CD4-positive, alpha-beta T cell (primary cell): ENCODE results near the gene NAA15. TPM values are rescaled to one million over a fixed set of nuclear protein-coding genes. Genes with fewer than 3 reads are reported as not detected.

Source experiments
- ATAC-seq: fragments of 200-7000 bp; cut with Tn5 transposase; one replicate; pipeline ENCODE4 v1.10.0; 2022; ENCODE audit warnings: mild to moderate bottlenecking; ENCODE audit not compliant: poor library complexity
- CTCF ChIA-PET: fragments of 350-600 bp; sonication (Branson Sonifier 250); formaldehyde crosslinking; loops from one replicate; lab custom pipeline; 2021; ENCODE audit warnings: antibody characterized with exemption, inconsistent platforms; lab: Charles Lee
- POLR2A ChIA-PET: fragments of 350-600 bp; sonication (Branson Sonifier 250); formaldehyde crosslinking; loops from one replicate; lab custom pipeline; 2021; ENCODE audit warnings: antibody characterized with exemption, inconsistent platforms; lab: Charles Lee
- DNase-seq, 14 experiments: peaks; one replicate each; pipeline ENCODE4 v3.0.0-alpha.2; 2013 to 2020; ENCODE audit warnings: mixed read lengths in 2 of 14
- H3K27ac ChIP-seq, 2 donors: one replicate each; pipeline versions ENCODE4 v1.5.1 to v1.7.0; 2013; ENCODE audit warnings: low read length in 2 of 2, low read depth in 1 of 2, mild to moderate bottlenecking in 1 of 2
- H3K27me3 ChIP-seq, 2 experiments: 1 replicate in 1 of 2; 2 replicates in 1 of 2; pipeline versions ENCODE4 v1.6.1 to v1.7.0; 2013; ENCODE audit warnings: low read length in 2 of 2, control low read depth in 1 of 2, mild to moderate bottlenecking in 1 of 2, moderate library complexity in 1 of 2; ENCODE audit not compliant: insufficient read depth in 2 of 2, control insufficient read depth in 1 of 2
- H3K36me3 ChIP-seq: one replicate; pipeline ENCODE4 v1.6.1; 2013; ENCODE audit warnings: low read length, control low read depth; ENCODE audit not compliant: insufficient read depth
- H3K4me1 ChIP-seq: one replicate; pipeline ENCODE4 v1.6.1; 2013; ENCODE audit warnings: low read length, control low read depth; ENCODE audit not compliant: insufficient read depth
- H3K4me3 ChIP-seq: one replicate; pipeline ENCODE4 v1.5.1; 2013; ENCODE audit warnings: mild to moderate bottlenecking, low read length, moderate library complexity
- H3K9me3 ChIP-seq, 2 experiments: 1 replicate in 1 of 2; 2 replicates in 1 of 2; pipeline versions ENCODE4 v1.6.1 to v1.7.0; 2013; ENCODE audit warnings: low read length in 2 of 2, mild to moderate bottlenecking in 2 of 2, control low read depth in 1 of 2, moderate library complexity in 1 of 2; ENCODE audit not compliant: control insufficient read depth in 1 of 2, insufficient read depth in 1 of 2
- H3K27ac Mint-ChIP-seq: one replicate; pipeline ENCODE4 v1.8.0; 2020; ENCODE audit warnings: mixed read lengths
- H3K27me3 Mint-ChIP-seq: one replicate; pipeline ENCODE4 v1.8.0; 2021; ENCODE audit warnings: mixed read lengths
- H3K36me3 Mint-ChIP-seq: one replicate; pipeline ENCODE4 v1.8.0; 2021; ENCODE audit warnings: low read depth, mixed read lengths
- H3K4me1 Mint-ChIP-seq: one replicate; pipeline ENCODE4 v1.8.0; 2021; ENCODE audit warnings: low read depth, mixed read lengths
- H3K4me3 Mint-ChIP-seq: one replicate; pipeline ENCODE4 v1.8.0; 2020; ENCODE audit warnings: mild to moderate bottlenecking, mixed read lengths
- H3K9me3 Mint-ChIP-seq: one replicate; pipeline ENCODE4 v1.8.0; 2020; ENCODE audit warnings: mixed read lengths
- intact Hi-C, 2 experiments: fragments of 100-400 bp; cut with DNase I in 1 of 2; cut with micrococcal nuclease in 1 of 2; formaldehyde crosslinking; loops; one replicate each; pipeline versions ENCODE4 v1.15.1 to v1.9.0; 2023 to 2025; cut with DNase I, micrococcal nuclease
- total RNA-seq, 174 experiments: library from RNA in 2 of 174; stranded (reverse) in 2 of 174; gene quantifications; one replicate each; pipeline ENCODE4 v1.2.3 and lab custom pipeline; 2021 to 2026
- TF ChIP-seq, protein P1 (sequence below): fragments of 200-600 bp; IDR thresholded peaks from one replicate; pipeline ENCODE4 v1.8.0; 2022; ENCODE audit warnings: antibody characterized with exemption, mild to moderate bottlenecking

The NAA15 gene
- total RNA-seq, 2 experiments from 2014 or later, result 54.2 to 57.1 TPM

DNA sequence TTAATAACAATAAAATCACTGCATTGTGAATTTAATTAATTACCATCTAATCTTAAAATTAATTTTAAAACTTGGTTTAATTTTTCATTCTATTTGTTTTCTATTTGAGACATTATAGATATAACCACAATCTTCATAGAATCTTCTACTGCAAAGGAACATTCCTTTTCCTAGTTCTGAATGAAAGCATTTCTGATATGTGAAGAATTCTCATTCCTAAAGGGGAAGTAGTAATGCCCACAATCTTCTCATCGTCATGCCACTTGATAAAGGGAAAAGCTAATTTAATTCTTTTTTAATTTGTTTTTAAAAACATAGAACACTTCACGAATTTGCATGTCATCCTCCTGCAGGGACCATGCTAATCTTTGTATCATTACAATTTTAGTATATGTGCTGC, 45.0 kb upstream of the NAA15 start:
- ATAC-seq (no peak), DNase-seq (no peak)
- ChIA-PET POLR2A (no interaction called here), CTCF (no interaction called here)
- Histone ChIP-seq H3K4me3 (no peak overlapping the region), H3K9me3 (no peaks in the 10 kb centered on the region), H3K27me3 (no peaks in the 10 kb centered on the region), H3K4me1 (no peaks in the 10 kb centered on the region), H3K36me3 (no peaks in the 10 kb centered on the region), H3K27ac (no peak overlapping the region)
- Mint-ChIP-seq H3K36me3 (no peaks in the 10 kb centered on the region), H3K4me1 (no peaks in the 10 kb centered on the region), H3K4me3 (no peak overlapping the region), H3K27ac (no peak overlapping the region), H3K27me3 (no peaks in the 10 kb centered on the region), H3K9me3 (no peaks in the 10 kb centered on the region)
- intact Hi-C loops, result no loop called here
- TF ChIP-seq, protein P1, sequence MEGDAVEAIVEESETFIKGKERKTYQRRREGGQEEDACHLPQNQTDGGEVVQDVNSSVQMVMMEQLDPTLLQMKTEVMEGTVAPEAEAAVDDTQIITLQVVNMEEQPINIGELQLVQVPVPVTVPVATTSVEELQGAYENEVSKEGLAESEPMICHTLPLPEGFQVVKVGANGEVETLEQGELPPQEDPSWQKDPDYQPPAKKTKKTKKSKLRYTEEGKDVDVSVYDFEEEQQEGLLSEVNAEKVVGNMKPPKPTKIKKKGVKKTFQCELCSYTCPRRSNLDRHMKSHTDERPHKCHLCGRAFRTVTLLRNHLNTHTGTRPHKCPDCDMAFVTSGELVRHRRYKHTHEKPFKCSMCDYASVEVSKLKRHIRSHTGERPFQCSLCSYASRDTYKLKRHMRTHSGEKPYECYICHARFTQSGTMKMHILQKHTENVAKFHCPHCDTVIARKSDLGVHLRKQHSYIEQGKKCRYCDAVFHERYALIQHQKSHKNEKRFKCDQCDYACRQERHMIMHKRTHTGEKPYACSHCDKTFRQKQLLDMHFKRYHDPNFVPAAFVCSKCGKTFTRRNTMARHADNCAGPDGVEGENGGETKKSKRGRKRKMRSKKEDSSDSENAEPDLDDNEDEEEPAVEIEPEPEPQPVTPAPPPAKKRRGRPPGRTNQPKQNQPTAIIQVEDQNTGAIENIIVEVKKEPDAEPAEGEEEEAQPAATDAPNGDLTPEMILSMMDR, result no peak

DNA sequence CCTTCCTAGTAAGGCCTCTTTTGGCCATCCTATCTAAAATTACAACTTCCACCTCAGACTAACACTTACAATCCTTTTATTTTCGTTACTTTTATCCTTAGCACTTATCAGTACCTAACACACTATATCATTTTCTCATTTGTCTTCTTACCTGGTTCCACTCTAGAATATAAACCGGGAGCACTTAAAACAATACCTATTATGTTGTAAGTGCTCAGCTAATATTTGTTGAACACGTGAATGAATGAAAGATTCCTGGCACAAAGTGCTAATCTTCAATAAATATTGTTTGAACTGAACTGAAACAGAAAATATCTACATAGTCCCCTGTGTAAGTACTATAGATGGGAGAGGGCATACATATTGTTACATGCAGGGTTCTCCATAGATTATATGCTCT, 35.7 kb upstream of the NAA15 start:
- Histone ChIP-seq H3K36me3 (no peaks in the 10 kb centered on the region), H3K27me3 (no peaks in the 10 kb centered on the region), H3K4me3 (no peak overlapping the region), H3K9me3 (no peaks in the 10 kb centered on the region), H3K4me1 (peaks cover 7% of the 10 kb centered on the region), H3K27ac (no peak overlapping the region)
- Mint-ChIP-seq H3K36me3 (no peaks in the 10 kb centered on the region), H3K4me1 (peaks cover 17% of the 10 kb centered on the region), H3K27ac (no peak overlapping the region), H3K27me3 (no peaks in the 10 kb centered on the region), H3K9me3 (no peaks in the 10 kb centered on the region), H3K4me3 (no peak overlapping the region)
- POLR2A ChIA-PET, result interaction anchor here (0.7 to 1.8 kb wide), 5 partner anchors 30 to 111 kb away, joined by 3 to 9 read pairs (median 4); partner anchors contain the start of genes ELF2 and NAA15
- TF ChIP-seq, protein P1, result no peak
- ATAC-seq, result no peak
- CTCF ChIA-PET, result interaction anchor here (1.4 to 2.1 kb wide), 2 partner anchors 9 to 30 kb away, joined by 4 to 11 read pairs; no protein-coding TSS in a partner anchor
- no peak for DNase-seq
- intact Hi-C loops, result loop anchor here in 1 of 2 experiments (2.0 kb wide), 1 partner anchor 29 kb away; no protein-coding TSS in a partner anchor

DNA sequence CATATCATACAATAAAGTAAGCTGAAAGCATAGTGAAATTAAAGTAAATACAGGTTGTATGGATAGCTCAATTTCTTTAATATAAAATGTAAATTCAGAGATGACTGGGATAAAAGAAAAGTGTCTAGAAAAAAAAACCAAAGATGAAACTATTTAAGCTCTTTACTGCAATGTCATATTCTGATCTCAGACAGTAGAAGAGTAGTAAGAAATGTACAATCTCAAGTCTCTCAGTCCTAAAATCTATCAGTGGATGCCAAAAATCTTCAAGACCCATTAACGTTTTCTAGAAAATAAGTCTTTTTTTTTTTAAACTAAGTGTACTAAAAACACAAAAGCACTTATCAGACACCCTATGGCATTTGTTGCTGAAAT, 35.1 kb upstream of the NAA15 start:
- ATAC-seq (no peak), DNase-seq (no peak)
- intact Hi-C loops, result loop anchor here in 1 of 2 experiments (2.0 kb wide), 1 partner anchor 29 kb away; no protein-coding TSS in a partner anchor
- POLR2A ChIA-PET, result interaction anchor here (0.7 to 1.8 kb wide), 6 partner anchors 29 to 186 kb away, joined by 3 to 9 read pairs (median 4); partner anchors contain the start of genes ELF2 and NAA15
- H3K27me3 Mint-ChIP-seq, result no peaks in the 10 kb centered on the region
- H3K36me3 Mint-ChIP-seq, result no peaks in the 10 kb centered on the region
- peak overlapping the region; percentile 78 for H3K4me3 Mint-ChIP-seq
- peak overlapping the region; percentile 32 for H3K4me3 ChIP-seq
- H3K27ac Mint-ChIP-seq, result peak overlapping the region; percentile 14
- TF ChIP-seq, protein P1, result no peak
- H3K27ac ChIP-seq, result no peak overlapping the region
- no peaks in the 10 kb centered on the region for H3K9me3 Mint-ChIP-seq
- H3K27me3 ChIP-seq, result no peaks in the 10 kb centered on the region
- H3K4me1 Mint-ChIP-seq, result peaks cover 17% of the 10 kb centered on the region
- H3K4me1 ChIP-seq, result peaks cover 7% of the 10 kb centered on the region
- CTCF ChIA-PET, result interaction anchor here (1.4 to 2.1 kb wide), 3 partner anchors 9 to 29 kb away, joined by 4 to 11 read pairs (median 4); no protein-coding TSS in a partner anchor
- H3K36me3 ChIP-seq, result no peaks in the 10 kb centered on the region
- H3K9me3 ChIP-seq, result no peaks in the 10 kb centered on the region
